ENCODE data around the gene CCSAP. TPM values are rescaled to one million over a fixed set of nuclear protein-coding genes. Genes with fewer than 3 reads are reported as not detected.

The CCSAP gene
- total and polyA plus RNA-seq, 2 of the 4 experiments (the other 2 are of a cell fraction): 2.3 to 3.8 TPM

DNA sequence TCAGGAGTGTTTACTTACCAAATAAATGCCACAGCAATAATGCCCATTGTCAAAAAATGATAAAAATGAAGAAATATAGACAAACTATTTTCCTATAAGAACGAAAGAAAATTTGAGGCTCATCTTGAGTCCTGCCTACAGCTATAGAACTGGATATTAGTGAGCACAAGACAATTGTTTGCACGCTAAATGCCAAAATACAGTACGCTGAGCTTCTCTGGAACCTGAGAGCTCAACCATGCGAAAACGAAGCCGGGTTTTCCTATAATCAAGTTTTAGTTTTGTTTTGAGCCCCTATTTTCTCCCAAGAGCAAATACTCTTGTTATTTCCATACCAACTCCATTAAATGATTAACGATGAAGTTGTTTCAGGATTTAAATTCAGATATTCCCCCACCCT, 42.0 kb upstream of the CCSAP start:
- no peak for DNase-seq

More for the DNA sequence above, 42.0 kb upstream of the CCSAP start:
- H2AK5ac ChIP-seq (ENCODE audit: low read depth, low read length): no peak overlapping the region
- H3K18ac ChIP-seq (ENCODE audit: low read depth, low read length): no peak overlapping the region
- no peak overlapping the region for H3K4me3 ChIP-seq (ENCODE audit: insufficient read depth, low read depth, low read length)
- H3K27ac ChIP-seq (ENCODE audit: insufficient read depth, low read length): no peak overlapping the region
- BruUV-seq (replicated peaks): no TSS peak
- H3K9ac ChIP-seq (ENCODE audit: low read depth, low read length): no peak overlapping the region
- dilution Hi-C loops (cut with HindIII; ENCODE audit: low sequenced_read_pairs, unreplicated experiment): no loop called here
- no peak overlapping the region for H2BK120ac ChIP-seq (ENCODE audit: low read depth, low read length)
- no peak overlapping the region for H2AK9ac ChIP-seq (replicated peaks; ENCODE audit: low read depth, low read length, poor library complexity)
- no peak overlapping the region for H3K4me2 ChIP-seq (ENCODE audit: low read depth, low read length)
- ChIA-PET POLR2A (ENCODE audit: unreplicated experiment) (no interaction called here), CTCF (interaction anchor here (0.6 kb wide), 1 partner anchor 562 kb away, joined by 3 read pairs; no protein-coding TSS in a partner anchor)
- no peak overlapping the region for H3K56ac ChIP-seq (ENCODE audit: extremely low read depth, insufficient read depth, low read length)
- no peak overlapping the region for H2BK15ac ChIP-seq (ENCODE audit: low read depth, low read length)
- no peaks in the 10 kb centered on the region for H3K36me3 ChIP-seq (ENCODE audit: control insufficient read depth, insufficient read depth, low read length)
- H3K4me1 ChIP-seq (ENCODE audit: control insufficient read depth, insufficient read depth, low read length): peaks cover 12% of the 10 kb centered on the region
- intact Hi-C loops (cut with micrococcal nuclease): no loop called here
- H3K4ac ChIP-seq (ENCODE audit: low read depth, low read length): no peak overlapping the region
- H4K20me1 ChIP-seq (ENCODE audit: insufficient read depth, low read length): no peaks in the 10 kb centered on the region
- no peaks in the 10 kb centered on the region; the same call in 1 of the 2 replicates for H3K27me3 ChIP-seq (ENCODE audit: control insufficient read depth, insufficient read depth, low read length)
- H2AFZ ChIP-seq (replicated peaks; ENCODE audit: low read length, poor library complexity): no peak overlapping the region
- H2BK20ac ChIP-seq (ENCODE audit: low read depth, low read length): no peak overlapping the region
- H4K5ac ChIP-seq (ENCODE audit: low read depth, low read length): no peak overlapping the region
- H3K9me1 ChIP-seq (ENCODE audit: insufficient read depth, low read length): peaks cover 9% of the 10 kb centered on the region; the same call in 1 of the 2 replicates
- H2BK5ac ChIP-seq (ENCODE audit: low read depth, low read length, poor library complexity, severe bottlenecking): no peak overlapping the region
- in situ Hi-C loops (cut with MboI; ENCODE audit: low sequenced_read_pairs): no loop called here
- H3K14ac ChIP-seq (replicated peaks; ENCODE audit: low read depth, low read length): no peak overlapping the region
- no peak for ATAC-seq (ENCODE audit: low read depth)
- H4K8ac ChIP-seq (ENCODE audit: low read depth in 2 of 2, low read length in 2 of 2): no peak overlapping the region
- H4K91ac ChIP-seq (ENCODE audit: insufficient read depth, low read depth, low read length): no peak overlapping the region
- no peaks in the 10 kb centered on the region for H3K9me3 ChIP-seq (ENCODE audit: control insufficient read depth, insufficient read depth, low read length)
- H3K79me1 ChIP-seq (ENCODE audit: low read depth in 1 of 2, low read length in 2 of 2): no peaks in the 10 kb centered on the region
- no peak overlapping the region for H3K23ac ChIP-seq (ENCODE audit: low read depth, low read length)
- WGBS, 2 experiments (ENCODE audit: extremely low coverage in 2 of 2, insufficient read length in 1 of 2): 70% methylated on average over 2 of the region's 7 CpGs; no CpG with 5 or more reads in 1 of the 2 experiments
- TF ChIP-seq RAD21 (IDR thresholded peaks at IDR 0.05; ENCODE audit: low read length) (no peak), MAZ (IDR thresholded peaks at IDR 0.05; ENCODE audit: borderline replicate concordance, low read depth, low read length) (no peak), RFX5 (IDR thresholded peaks at IDR 0.05; ENCODE audit: low read depth, low read length) (no peak), MAFK (IDR thresholded peaks at IDR 0.05; ENCODE audit: low read depth, low read length) (no peak), POLR2A (IDR thresholded peaks at IDR 0.05; ENCODE audit: low read depth, low read length) (no peak), CHD1 (IDR thresholded peaks at IDR 0.05; ENCODE audit: low read depth, low read length) (no peak), SMC3 (IDR thresholded peaks at IDR 0.05; ENCODE audit: low read depth, low read length) (no peak), CEBPB (IDR thresholded peaks at IDR 0.05; ENCODE audit: low read depth, low read length) (no peak), BHLHE40 (IDR thresholded peaks at IDR 0.05; ENCODE audit: low read depth, low read length) (no peak), MXI1 (IDR thresholded peaks at IDR 0.05; ENCODE audit: borderline replicate concordance, low read depth, low read length) (no peak), NFE2L2 (IDR thresholded peaks at IDR 0.05; ENCODE audit: low read depth, low read length) (no peak), FOS (IDR thresholded peaks at IDR 0.05; ENCODE audit: low read depth, low read length) (no peak)
- TF ChIP-seq, protein P1, sequence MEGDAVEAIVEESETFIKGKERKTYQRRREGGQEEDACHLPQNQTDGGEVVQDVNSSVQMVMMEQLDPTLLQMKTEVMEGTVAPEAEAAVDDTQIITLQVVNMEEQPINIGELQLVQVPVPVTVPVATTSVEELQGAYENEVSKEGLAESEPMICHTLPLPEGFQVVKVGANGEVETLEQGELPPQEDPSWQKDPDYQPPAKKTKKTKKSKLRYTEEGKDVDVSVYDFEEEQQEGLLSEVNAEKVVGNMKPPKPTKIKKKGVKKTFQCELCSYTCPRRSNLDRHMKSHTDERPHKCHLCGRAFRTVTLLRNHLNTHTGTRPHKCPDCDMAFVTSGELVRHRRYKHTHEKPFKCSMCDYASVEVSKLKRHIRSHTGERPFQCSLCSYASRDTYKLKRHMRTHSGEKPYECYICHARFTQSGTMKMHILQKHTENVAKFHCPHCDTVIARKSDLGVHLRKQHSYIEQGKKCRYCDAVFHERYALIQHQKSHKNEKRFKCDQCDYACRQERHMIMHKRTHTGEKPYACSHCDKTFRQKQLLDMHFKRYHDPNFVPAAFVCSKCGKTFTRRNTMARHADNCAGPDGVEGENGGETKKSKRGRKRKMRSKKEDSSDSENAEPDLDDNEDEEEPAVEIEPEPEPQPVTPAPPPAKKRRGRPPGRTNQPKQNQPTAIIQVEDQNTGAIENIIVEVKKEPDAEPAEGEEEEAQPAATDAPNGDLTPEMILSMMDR (conservative IDR thresholded peaks at IDR 0.05; ENCODE audit: low read depth, low read length): no peak
- TF ChIP-seq, protein P2, sequence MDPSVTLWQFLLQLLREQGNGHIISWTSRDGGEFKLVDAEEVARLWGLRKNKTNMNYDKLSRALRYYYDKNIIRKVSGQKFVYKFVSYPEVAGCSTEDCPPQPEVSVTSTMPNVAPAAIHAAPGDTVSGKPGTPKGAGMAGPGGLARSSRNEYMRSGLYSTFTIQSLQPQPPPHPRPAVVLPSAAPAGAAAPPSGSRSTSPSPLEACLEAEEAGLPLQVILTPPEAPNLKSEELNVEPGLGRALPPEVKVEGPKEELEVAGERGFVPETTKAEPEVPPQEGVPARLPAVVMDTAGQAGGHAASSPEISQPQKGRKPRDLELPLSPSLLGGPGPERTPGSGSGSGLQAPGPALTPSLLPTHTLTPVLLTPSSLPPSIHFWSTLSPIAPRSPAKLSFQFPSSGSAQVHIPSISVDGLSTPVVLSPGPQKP (IDR thresholded peaks at IDR 0.05; ENCODE audit: borderline replicate concordance, low read depth, low read length): no peak
- TF ChIP-seq, protein P3, sequence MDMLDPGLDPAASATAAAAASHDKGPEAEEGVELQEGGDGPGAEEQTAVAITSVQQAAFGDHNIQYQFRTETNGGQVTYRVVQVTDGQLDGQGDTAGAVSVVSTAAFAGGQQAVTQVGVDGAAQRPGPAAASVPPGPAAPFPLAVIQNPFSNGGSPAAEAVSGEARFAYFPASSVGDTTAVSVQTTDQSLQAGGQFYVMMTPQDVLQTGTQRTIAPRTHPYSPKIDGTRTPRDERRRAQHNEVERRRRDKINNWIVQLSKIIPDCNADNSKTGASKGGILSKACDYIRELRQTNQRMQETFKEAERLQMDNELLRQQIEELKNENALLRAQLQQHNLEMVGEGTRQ (IDR thresholded peaks at IDR 0.05; ENCODE audit: low read depth, low read length): no peak

All from IMR-90 (cell line).